GM19395 (cell line): Measurements from ENCODE around the gene MISP.

Experiments
- ATAC-seq: cut with Tn5 transposase; IDR thresholded peaks from one replicate; pipeline ENCODE4 v1.9.1; 2021; ENCODE audit warnings: mild to moderate bottlenecking, moderate library complexity; ENCODE audit not compliant: unreplicated experiment

Gene MISP

GRCh38 chr19:806815-807421 is 56.0 kb downstream of the MISP start:
- no peak for ATAC-seq

- no peak for ATAC-seq
These were observed 56.9 kb downstream of the MISP start for GRCh38 chr19:807627-808422.

- ATAC-seq: no peak
These were observed 57.5 kb downstream of the MISP start for GRCh38 chr19:808423-808775.

GRCh38 chr19:810077-810855 is 59.4 kb downstream of the MISP start:
- ATAC-seq: no peak

GRCh38 chr19:810883-811489 is 60.1 kb downstream of the MISP start:
- no peak for ATAC-seq

- ATAC-seq: no peak
These were observed 60.7 kb downstream of the MISP start for GRCh38 chr19:811506-812048.

- ATAC-seq: no peak
These were observed 61.3 kb downstream of the MISP start for GRCh38 chr19:812049-812746.

- ATAC-seq: no peak
These were observed 61.9 kb downstream of the MISP start for GRCh38 chr19:812747-813218.

- ATAC-seq: no peak
These were observed 62.6 kb downstream of the MISP start for GRCh38 chr19:813219-814151.
